ENCODE measurements around the gene VGLL4. TPM values are rescaled to one million over a fixed set of nuclear protein-coding genes. Genes with fewer than 3 reads are reported as not detected.

The VGLL4 gene
- total and polyA plus RNA-seq, 2 donors (not counting 1 experiment from before 2014, with no cell fraction given): 25.8 to 29.0 TPM

- Histone ChIP-seq H4K20me1 (ENCODE audit: control insufficient read depth, insufficient read depth, low read length, poor library complexity, severe bottlenecking) (no peaks in the 10 kb centered on the region), H3K4me3 (ENCODE audit: control extremely low read depth in 1 of 5, extremely low read depth in 1 of 5, insufficient read depth in 1 of 5, low read depth in 2 of 5, low read length in 4 of 5) (no peak overlapping the region), H3K27me3 (replicated peaks in 1 of 4; ENCODE audit: control extremely low read depth in 1 of 4, control insufficient read depth in 3 of 4, insufficient read depth in 4 of 4, low read length in 3 of 4) (no peaks in the 10 kb centered on the region), H2AFZ (ENCODE audit: insufficient read depth, low read depth, low read length, poor library complexity, severe bottlenecking) (no peak overlapping the region), H3K4me2 (replicated peaks; ENCODE audit: low read depth, low read length, poor library complexity, severe bottlenecking) (no peak overlapping the region), H3K36me3 (replicated peaks in 1 of 2; ENCODE audit: control extremely low read depth in 1 of 2, control insufficient read depth in 1 of 2, extremely low read depth in 1 of 2, insufficient read depth in 2 of 2, low read length in 1 of 2) (no peaks in the 10 kb centered on the region), H3K9ac (ENCODE audit: low read length) (no peak overlapping the region), H3K27ac (ENCODE audit: low read length in 2 of 2) (no peak overlapping the region), H3K79me2 (ENCODE audit: control insufficient read depth, insufficient read depth, low read length) (no peaks in the 10 kb centered on the region), H3K9me3 (ENCODE audit: control extremely low read depth in 1 of 3, control insufficient read depth in 2 of 3, insufficient read depth in 1 of 3, low read length in 2 of 3) (no peaks in the 10 kb centered on the region), H3K4me1 (ENCODE audit: control insufficient read depth in 2 of 2, insufficient read depth in 2 of 2, low read length in 2 of 2) (peaks cover 3 to 8% of the 10 kb centered on the region in 2 donors)
- CTCF ChIA-PET: interaction anchor here (0.6 to 5.6 kb wide), 32 partner anchors 8 to 701 kb away, joined by 3 to 85 read pairs (median 4); partner anchors contain the start of gene VGLL4
- Mint-ChIP-seq H3K4me1 (peaks cover 11% of the 10 kb centered on the region), H3K4me3 (no peak overlapping the region), H3K27ac (no peak overlapping the region), H3K9me3 (ENCODE audit: insufficient read depth) (no peaks in the 10 kb centered on the region), H3K27me3 (no peaks in the 10 kb centered on the region)
- POLR2A ChIA-PET: no interaction called here
- DNase-seq (no peak), ATAC-seq (ENCODE audit: low read depth) (no peak)
- TF ChIP-seq, protein P1, sequence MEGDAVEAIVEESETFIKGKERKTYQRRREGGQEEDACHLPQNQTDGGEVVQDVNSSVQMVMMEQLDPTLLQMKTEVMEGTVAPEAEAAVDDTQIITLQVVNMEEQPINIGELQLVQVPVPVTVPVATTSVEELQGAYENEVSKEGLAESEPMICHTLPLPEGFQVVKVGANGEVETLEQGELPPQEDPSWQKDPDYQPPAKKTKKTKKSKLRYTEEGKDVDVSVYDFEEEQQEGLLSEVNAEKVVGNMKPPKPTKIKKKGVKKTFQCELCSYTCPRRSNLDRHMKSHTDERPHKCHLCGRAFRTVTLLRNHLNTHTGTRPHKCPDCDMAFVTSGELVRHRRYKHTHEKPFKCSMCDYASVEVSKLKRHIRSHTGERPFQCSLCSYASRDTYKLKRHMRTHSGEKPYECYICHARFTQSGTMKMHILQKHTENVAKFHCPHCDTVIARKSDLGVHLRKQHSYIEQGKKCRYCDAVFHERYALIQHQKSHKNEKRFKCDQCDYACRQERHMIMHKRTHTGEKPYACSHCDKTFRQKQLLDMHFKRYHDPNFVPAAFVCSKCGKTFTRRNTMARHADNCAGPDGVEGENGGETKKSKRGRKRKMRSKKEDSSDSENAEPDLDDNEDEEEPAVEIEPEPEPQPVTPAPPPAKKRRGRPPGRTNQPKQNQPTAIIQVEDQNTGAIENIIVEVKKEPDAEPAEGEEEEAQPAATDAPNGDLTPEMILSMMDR (IDR thresholded peaks at IDR 0.05): no peak
- TF ChIP-seq EZH2 (IDR thresholded peaks at IDR 0.05; ENCODE audit: borderline replicate concordance, insufficient read depth, low read depth, low read length, poor library complexity, severe bottlenecking): no peak
- intact Hi-C loops (cut with micrococcal nuclease): loop anchor here (5.0 kb wide), 1 partner anchor 314 kb away; no protein-coding TSS in a partner anchor
- no CpG with 5 or more reads among the region's 4 CpGs for WGBS (ENCODE audit: insufficient coverage)
These were observed 7.8 kb upstream of the VGLL4 start for GRCh38 chr3:11651477-11651876.

DNA sequence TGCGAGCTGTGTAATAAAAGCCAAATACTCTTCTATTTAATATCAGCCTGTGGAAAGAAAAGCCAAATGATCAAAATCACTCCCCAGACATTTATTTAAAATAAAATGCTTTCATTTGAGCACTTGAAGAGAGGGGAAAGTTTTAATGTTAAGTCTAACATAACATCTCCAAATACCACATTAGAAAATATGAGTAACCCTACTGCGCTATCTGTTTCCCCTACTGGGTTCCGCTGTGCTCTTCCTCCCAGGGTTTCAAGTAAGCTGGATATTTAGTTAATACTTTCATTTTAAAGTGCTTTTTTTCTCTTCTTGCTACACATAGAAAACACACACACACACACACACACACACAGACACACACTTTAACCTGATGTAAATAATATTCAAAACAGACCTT is 6.7 kb upstream of the VGLL4 start:
- ChIA-PET POLR2A (no interaction called here), CTCF (interaction anchor here (0.8 to 5.6 kb wide), 17 partner anchors 10 to 589 kb away, joined by 3 to 85 read pairs (median 5); no protein-coding TSS in a partner anchor)
- Histone ChIP-seq H3K9me3 (ENCODE audit: control extremely low read depth in 1 of 3, control insufficient read depth in 2 of 3, insufficient read depth in 1 of 3, low read length in 2 of 3) (no peaks in the 10 kb centered on the region), H3K4me3 (ENCODE audit: control extremely low read depth in 1 of 5, extremely low read depth in 1 of 5, insufficient read depth in 1 of 5, low read depth in 2 of 5, low read length in 4 of 5) (no peak overlapping the region), H4K20me1 (ENCODE audit: control insufficient read depth, insufficient read depth, low read length, poor library complexity, severe bottlenecking) (no peaks in the 10 kb centered on the region), H3K4me1 (ENCODE audit: control insufficient read depth in 2 of 2, insufficient read depth in 2 of 2, low read length in 2 of 2) (peaks cover 2% of the 10 kb centered on the region in 2 donors), H3K9ac (ENCODE audit: low read length) (no peak overlapping the region), H3K79me2 (ENCODE audit: control insufficient read depth, insufficient read depth, low read length) (no peaks in the 10 kb centered on the region), H2AFZ (ENCODE audit: insufficient read depth, low read depth, low read length, poor library complexity, severe bottlenecking) (no peak overlapping the region), H3K36me3 (replicated peaks in 1 of 2; ENCODE audit: control extremely low read depth in 1 of 2, control insufficient read depth in 1 of 2, extremely low read depth in 1 of 2, insufficient read depth in 2 of 2, low read length in 1 of 2) (no peaks in the 10 kb centered on the region), H3K4me2 (replicated peaks; ENCODE audit: low read depth, low read length, poor library complexity, severe bottlenecking) (no peak overlapping the region), H3K27ac (ENCODE audit: low read length in 2 of 2) (no peak overlapping the region), H3K27me3 (replicated peaks in 1 of 4; ENCODE audit: control extremely low read depth in 1 of 4, control insufficient read depth in 3 of 4, insufficient read depth in 4 of 4, low read length in 3 of 4) (no peaks in the 10 kb centered on the region)
- DNase-seq (no peak), ATAC-seq (ENCODE audit: low read depth) (no peak)
- intact Hi-C loops (cut with micrococcal nuclease): loop anchor here (5.0 kb wide), 1 partner anchor 313 kb away; no protein-coding TSS in a partner anchor
- Mint-ChIP-seq H3K27me3 (no peaks in the 10 kb centered on the region), H3K9me3 (ENCODE audit: insufficient read depth) (no peaks in the 10 kb centered on the region), H3K4me3 (no peak overlapping the region), H3K27ac (no peak overlapping the region), H3K4me1 (peaks cover 4% of the 10 kb centered on the region)
- TF ChIP-seq, protein P1 (IDR thresholded peaks at IDR 0.05): no peak
- TF ChIP-seq EZH2 (IDR thresholded peaks at IDR 0.05; ENCODE audit: borderline replicate concordance, insufficient read depth, low read depth, low read length, poor library complexity, severe bottlenecking): no peak
- no CpG with 5 or more reads among the region's 3 CpGs for WGBS (ENCODE audit: insufficient coverage)

Measured in B cell (primary cell).